K562 (cell line): ENCODE results near the gene CBFA2T3. TPM values are rescaled to one million over a fixed set of nuclear protein-coding genes. Genes with fewer than 3 reads are reported as not detected.
A peak's percentile ranks its signal among the peaks of the same experiment; 100 is the strongest.

Source experiments
- DEAF1 ChIP-seq: fragments of 450-650 bp; formaldehyde crosslinking; IDR thresholded peaks from 2 replicates; pipeline ENCODE4 v1.4.0; 2020; ENCODE audit warnings: mild to moderate bottlenecking, moderate library complexity
- HNRNPH1 ChIP-seq: fragments of 200-400 bp; formaldehyde crosslinking; optimal IDR thresholded peaks from 2 replicates; pipeline ENCODE3; 2017; ENCODE audit warnings: low read depth, mild to moderate bottlenecking, low read length, moderate library complexity
- POLR2AphosphoS5 ChIP-seq: IDR thresholded peaks from 2 replicates; pipeline ENCODE4 v1.6.1; 2011; ENCODE audit warnings: mild to moderate bottlenecking, low read depth, low read length, moderate library complexity; ENCODE audit not compliant: control insufficient read depth, insufficient read depth
- USF2 ChIP-seq: sonication (generic); formaldehyde crosslinking; IDR thresholded peaks from 2 replicates; pipeline ENCODE4 v1.5.0; 2020; ENCODE audit warnings: missing genetic modification reagents
- ZNF134 ChIP-seq: fragments of 250-450 bp; sonication (Bioruptor Pico); conservative IDR thresholded peaks from 2 replicates; pipeline ENCODE4 v1.4.0; 2020
- ZNF518B ChIP-seq: fragments of 250-450 bp; sonication (Bioruptor Pico); IDR thresholded peaks from 2 replicates; pipeline ENCODE4 v1.5.0; 2021; ENCODE audit warnings: mild to moderate bottlenecking, moderate library complexity
- polyA plus RNA-seq, 8 experiments: library from polyadenylated mRNA; depleted of rRNA in 4 of 8; stranded (reverse) in 5 of 8; unstranded in 3 of 8; fragments of >200 nt; fragmentation: Nextera tagmentation in 2 of 8; fragmentation: Illumina TruSeq in 1 of 8; extraction: Ambion mirVana in 2 of 8; extraction: Trizol in 1 of 8; gene quantifications; 2 replicates each; pipeline versions ENCODE4 v1.2.1 to v1.2.3, GENCODE V29; 2011 to 2014; ENCODE audit warnings: inconsistent platforms in 1 of 8, missing spikeins in 1 of 8
- total RNA-seq, 7 experiments: library from RNA; depleted of rRNA in 6 of 7; stranded (reverse); fragments of >200 nt in 6 of 7; fragmentation: Illumina TruSeq in 2 of 7; extraction: Trizol in 2 of 7; gene quantifications; 2 replicates each; pipeline versions ENCODE4 v1.2.1 to v1.2.3, GENCODE V29; 2011 to 2021; ENCODE audit warnings: low replicate concordance in 1 of 7

Gene CBFA2T3
- total and polyA plus RNA-seq, 9 of the 15 experiments (the other 6 are each of a cell fraction or from before 2014, with no cell fraction given), result 2.3 to 145 (median 6.7) TPM

- TF ChIP-seq ZNF518B (CRISPR knock-in tag) (no peak), DEAF1 (CRISPR knock-in tag) (no peak), HNRNPH1 (no peak), ZNF134 (no peak), USF2 (CRISPR knock-in tag) (peak; percentile 71), POLR2AphosphoS5 (no peak)
Observed at GRCh38 chr16:88951501-88951900, 25.5 kb downstream of the CBFA2T3 start (continued).
